ENCODE results near the gene KLHL21.

- TF ChIP-seq CTCF (IDR thresholded peaks at IDR 0.05) (no peak), POLR2A (IDR thresholded peaks at IDR 0.05) (no peak)
Observed at GRCh38 chr1:6648556-6648955, 45.9 kb upstream of the KLHL21 start.
